Body of pancreas (tissue), 4 donors: Measurements from ENCODE around the gene DYNLT2.

ENCODE experiments used
- CTCF ChIP-seq, 7 experiments: fragments of 450-650 bp in 4 of 7; fragments of 200-600 bp in 3 of 7; sonication (generic) in 3 of 7; IDR thresholded peaks; one replicate each; pipeline ENCODE4 v1.5.1; 2016 to 2019; ENCODE audit warnings: antibody characterized with exemption in 7 of 7
- POLR2A ChIP-seq, 3 donors: fragments of 450-650 bp; IDR thresholded peaks; one replicate each; pipeline ENCODE4 v1.6.1; 2016; ENCODE audit warnings: antibody characterized with exemption in 3 of 3, mild to moderate bottlenecking in 2 of 3

GRCh38 chr6:169763881-169764280, 12.5 kb upstream of the DYNLT2 start:
- TF ChIP-seq CTCF (IDR thresholded peaks at IDR 0.05): no peak
- TF ChIP-seq POLR2A (IDR thresholded peaks at IDR 0.05): no peak
